OCI-LY3 (cell line): ENCODE results near the gene ZBTB42.

Experiments
- H2AFZ ChIP-seq: fragments of 200-600, 300-600 bp; shearing (Covaris generic); 2 replicates; pipeline ENCODE4 v1.6.0; 2014; ENCODE audit warnings: antibody characterized with exemption, low read depth, low read length
- H3K27ac ChIP-seq: fragments of 200-600, 300-600 bp; sonication (generic); 2 replicates; pipeline ENCODE4 v1.5.1; 2014; ENCODE audit warnings: mild to moderate bottlenecking, low read length, moderate library complexity, mixed read lengths
- H3K27me3 ChIP-seq: fragments of 200-600, 300-600 bp; sonication (generic); 2 replicates; pipeline ENCODE4 v1.6.1; 2014; ENCODE audit warnings: low read depth, low read length, mixed read lengths
- H3K36me3 ChIP-seq: fragments of 200-600, 300-600 bp; sonication (generic); replicated peaks from 2 replicates; pipeline ENCODE3; 2014; ENCODE audit warnings: low read depth, low read length, mixed read lengths
- H3K4me1 ChIP-seq: fragments of 300-600, 200-600 bp; sonication (generic); 2 replicates; pipeline ENCODE4 v1.6.1; 2014; ENCODE audit warnings: low read length, mixed read lengths
- H3K4me2 ChIP-seq: fragments of 200-600, 300-600 bp; sonication (generic); 2 replicates; pipeline ENCODE4 v1.6.1; 2014; ENCODE audit warnings: low read length, mixed read lengths
- H3K4me3 ChIP-seq: fragments of 300-600, 200-600 bp; sonication (generic); 2 replicates; pipeline ENCODE4 v1.5.1; 2014; ENCODE audit warnings: antibody characterized with exemption, mild to moderate bottlenecking, low read length, moderate library complexity
- H3K79me2 ChIP-seq: fragments of 300-600, 200-600 bp; shearing (Covaris generic); 2 replicates; pipeline ENCODE4 v1.6.1; 2014; ENCODE audit warnings: mild to moderate bottlenecking, low read length, mixed read lengths
- H3K9ac ChIP-seq: fragments of 300-600, 200-600 bp; shearing (Covaris generic); 2 replicates; pipeline ENCODE4 v1.6.0; 2014; ENCODE audit warnings: mild to moderate bottlenecking, low read length, moderate library complexity
- H3K9me3 ChIP-seq: fragments of 200-600, 300-600 bp; shearing (Covaris generic); 2 replicates; pipeline ENCODE4 v1.6.1; 2014; ENCODE audit warnings: low read length, mixed read lengths; ENCODE audit not compliant: insufficient read depth
- H4K20me1 ChIP-seq: fragments of 200-600, 300-600 bp; sonication (generic); 2 replicates; pipeline ENCODE4 v1.6.1; 2016; ENCODE audit warnings: low read length, mixed read lengths; ENCODE audit not compliant: insufficient read depth
- EZH2phosphoT487 ChIP-seq: fragments of 200-600 bp; shearing (Covaris generic); IDR thresholded peaks from 2 replicates; pipeline ENCODE4 v1.6.1; 2018; ENCODE audit warnings: antibody characterized with exemption, mixed run types, low read depth
- TF ChIP-seq, protein P1 (sequence below): fragments of 200-600, 300-600 bp; sonication (generic); IDR thresholded peaks from 2 replicates; pipeline ENCODE4 v1.5.1; 2014; ENCODE audit warnings: antibody characterized with exemption, low read length, low read depth

Gene ZBTB42

DNA sequence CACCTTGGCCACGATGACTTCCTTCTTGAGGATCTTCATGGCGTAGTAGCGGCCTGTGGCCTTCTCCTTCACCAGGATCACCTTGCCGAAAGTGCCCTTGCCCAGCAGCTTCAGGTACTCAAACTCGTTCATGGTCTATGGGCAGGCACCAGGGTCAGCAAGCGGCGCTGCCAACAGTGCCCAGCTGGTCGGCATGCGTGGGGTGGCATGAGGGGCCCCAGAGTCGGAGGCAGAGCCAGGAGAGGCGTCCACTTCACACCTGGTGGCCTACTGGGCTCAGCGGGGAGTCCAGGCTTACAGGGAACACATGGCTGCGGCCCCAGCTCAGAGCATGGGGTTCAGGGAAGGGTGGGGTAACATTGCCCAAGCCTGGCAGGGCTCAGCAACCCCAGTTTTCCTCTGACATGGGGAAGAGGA lies 25.8 kb upstream of the ZBTB42 start:
- peaks cover 37% of the 10 kb centered on the region for H3K36me3 ChIP-seq
- no peaks in the 10 kb centered on the region for H3K27me3 ChIP-seq

DNA sequence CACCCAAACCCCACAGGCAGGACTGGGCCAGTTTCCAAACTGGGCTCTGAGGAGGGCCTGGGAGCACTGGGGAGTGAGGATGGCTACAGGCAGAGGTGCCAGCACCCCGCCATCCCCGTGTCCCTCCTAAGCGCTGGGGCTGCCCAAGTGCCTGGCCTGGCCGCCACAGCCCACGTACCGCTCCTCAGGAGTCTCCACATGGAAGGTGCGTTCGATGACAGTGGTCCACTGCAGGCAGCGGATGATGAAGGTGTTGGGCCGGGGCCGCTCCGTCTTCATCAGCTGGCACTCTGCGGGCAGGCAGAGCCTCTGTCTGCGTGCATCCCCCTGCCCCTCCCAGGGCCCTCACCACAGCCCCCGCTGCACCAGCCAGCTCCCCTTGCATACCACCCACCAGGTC lies 24.4 kb upstream of the ZBTB42 start:
- Histone ChIP-seq H3K4me1 (no peaks in the 10 kb centered on the region), H4K20me1 (peaks cover 2% of the 10 kb centered on the region; the same call in 1 of the 2 replicates)

More for the DNA sequence above, 25.8 kb upstream of the ZBTB42 start:
- H3K4me2 ChIP-seq = no peak overlapping the region
- no peaks in the 10 kb centered on the region for H3K9me3 ChIP-seq
- no peaks in the 10 kb centered on the region for H3K79me2 ChIP-seq
- no peak overlapping the region for H2AFZ ChIP-seq
- H3K4me3 ChIP-seq = no peak overlapping the region
- no peak overlapping the region for H3K27ac ChIP-seq
- no peaks in the 10 kb centered on the region; the same call in 1 of the 2 replicates for H4K20me1 ChIP-seq
- no peaks in the 10 kb centered on the region for H3K4me1 ChIP-seq
- TF ChIP-seq EZH2phosphoT487 = no peak
- TF ChIP-seq, protein P1, sequence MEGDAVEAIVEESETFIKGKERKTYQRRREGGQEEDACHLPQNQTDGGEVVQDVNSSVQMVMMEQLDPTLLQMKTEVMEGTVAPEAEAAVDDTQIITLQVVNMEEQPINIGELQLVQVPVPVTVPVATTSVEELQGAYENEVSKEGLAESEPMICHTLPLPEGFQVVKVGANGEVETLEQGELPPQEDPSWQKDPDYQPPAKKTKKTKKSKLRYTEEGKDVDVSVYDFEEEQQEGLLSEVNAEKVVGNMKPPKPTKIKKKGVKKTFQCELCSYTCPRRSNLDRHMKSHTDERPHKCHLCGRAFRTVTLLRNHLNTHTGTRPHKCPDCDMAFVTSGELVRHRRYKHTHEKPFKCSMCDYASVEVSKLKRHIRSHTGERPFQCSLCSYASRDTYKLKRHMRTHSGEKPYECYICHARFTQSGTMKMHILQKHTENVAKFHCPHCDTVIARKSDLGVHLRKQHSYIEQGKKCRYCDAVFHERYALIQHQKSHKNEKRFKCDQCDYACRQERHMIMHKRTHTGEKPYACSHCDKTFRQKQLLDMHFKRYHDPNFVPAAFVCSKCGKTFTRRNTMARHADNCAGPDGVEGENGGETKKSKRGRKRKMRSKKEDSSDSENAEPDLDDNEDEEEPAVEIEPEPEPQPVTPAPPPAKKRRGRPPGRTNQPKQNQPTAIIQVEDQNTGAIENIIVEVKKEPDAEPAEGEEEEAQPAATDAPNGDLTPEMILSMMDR = no peak
- no peak overlapping the region for H3K9ac ChIP-seq

DNA sequence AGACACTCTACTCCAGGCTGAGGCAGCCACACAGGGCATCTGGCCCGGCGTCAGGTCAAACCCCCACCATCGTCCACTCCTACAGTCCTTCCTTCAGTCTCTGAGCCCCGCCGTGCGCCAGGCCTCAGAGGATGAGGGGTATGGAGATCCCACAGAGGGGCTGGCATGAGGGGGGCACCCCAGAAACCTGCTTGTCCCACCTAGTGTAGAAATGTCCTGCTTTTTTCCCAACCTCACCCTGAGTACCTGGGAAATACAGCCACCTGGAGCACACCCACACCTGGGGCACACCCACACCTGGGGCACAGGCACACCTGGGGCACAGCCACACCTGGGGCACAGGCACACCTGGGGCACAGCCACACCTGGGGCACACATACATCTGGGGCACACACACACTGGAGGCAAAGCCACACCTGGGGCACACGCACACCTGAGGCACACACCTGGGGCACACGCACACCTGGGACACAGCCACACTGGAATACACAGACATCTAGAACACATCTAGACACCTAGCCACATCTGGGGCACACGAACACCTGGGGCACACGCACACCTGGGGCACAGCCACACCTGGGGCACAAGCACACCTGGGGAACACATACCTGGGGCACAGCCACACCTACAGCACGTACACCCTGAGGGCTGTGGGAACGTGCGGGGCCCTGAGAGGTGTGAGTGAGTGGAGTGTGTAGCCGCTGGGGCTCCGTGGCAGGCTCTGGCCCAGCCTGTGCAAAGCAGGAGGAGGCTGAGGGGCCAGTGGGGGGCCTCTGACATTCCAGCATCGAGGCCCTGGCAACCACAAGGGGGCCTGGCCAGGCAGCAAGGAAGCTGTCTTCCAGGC lies 23.7 kb upstream of the ZBTB42 start:
- no peaks in the 10 kb centered on the region for H3K4me1 ChIP-seq
- no peak overlapping the region for H3K9ac ChIP-seq
- TF ChIP-seq, protein P1 = no peak
- no peak for TF ChIP-seq EZH2phosphoT487
- H3K4me3 ChIP-seq = no peak overlapping the region
- H3K27me3 ChIP-seq = no peaks in the 10 kb centered on the region
- no peak overlapping the region for H2AFZ ChIP-seq
- H3K36me3 ChIP-seq = peaks cover 21% of the 10 kb centered on the region
- no peak overlapping the region for H3K27ac ChIP-seq
- peaks cover 4% of the 10 kb centered on the region; the same call in 1 of the 2 replicates for H4K20me1 ChIP-seq
- H3K4me2 ChIP-seq = no peak overlapping the region
- no peaks in the 10 kb centered on the region for H3K9me3 ChIP-seq
- H3K79me2 ChIP-seq = no peaks in the 10 kb centered on the region

More for the DNA sequence above, 24.4 kb upstream of the ZBTB42 start:
- no peak overlapping the region for H3K9ac ChIP-seq
- peaks cover 28% of the 10 kb centered on the region for H3K36me3 ChIP-seq
- no peaks in the 10 kb centered on the region for H3K79me2 ChIP-seq
- no peak overlapping the region for H2AFZ ChIP-seq
- TF ChIP-seq EZH2phosphoT487 = no peak
- TF ChIP-seq, protein P1 = no peak
- H3K27ac ChIP-seq = no peak overlapping the region
- H3K4me2 ChIP-seq = no peak overlapping the region
- H3K27me3 ChIP-seq = no peaks in the 10 kb centered on the region
- H3K9me3 ChIP-seq = no peaks in the 10 kb centered on the region
- no peak overlapping the region for H3K4me3 ChIP-seq

GRCh38 chr14:104777808-104778249 lies 23.1 kb upstream of the ZBTB42 start:
- TF ChIP-seq, protein P1 = no peak
- no peak for TF ChIP-seq EZH2phosphoT487
- no peaks in the 10 kb centered on the region for H3K27me3 ChIP-seq
- no peak overlapping the region for H2AFZ ChIP-seq
- no peaks in the 10 kb centered on the region for H3K79me2 ChIP-seq
- no peak overlapping the region for H3K4me3 ChIP-seq
- no peaks in the 10 kb centered on the region for H3K9me3 ChIP-seq
- no peak overlapping the region for H3K4me2 ChIP-seq
- peaks cover 7% of the 10 kb centered on the region for H4K20me1 ChIP-seq
- H3K36me3 ChIP-seq = peaks cover 16% of the 10 kb centered on the region
- H3K4me1 ChIP-seq = no peaks in the 10 kb centered on the region
- H3K27ac ChIP-seq = no peak overlapping the region
- H3K9ac ChIP-seq = no peak overlapping the region
